GM12878 (cell line): ENCODE measurements around the gene MT1E. TPM values are rescaled to one million over a fixed set of nuclear protein-coding genes. Genes with fewer than 3 reads are reported as not detected.

Experiments
- ATAC-seq: fragments of 200-7000 bp; cut with Tn5 transposase; 3 replicates; pipeline ENCODE4 v1.9.1; 2020; ENCODE audit warnings: mild to moderate bottlenecking, moderate library complexity
- BruUV-seq: library from RNA; stranded (reverse); fragments of 400-500 nt; replicated peaks from 2 replicates; lab custom pipeline; 2021; lab: Mats Ljungman, UMichigan
- CTCF ChIA-PET: fragments of 300-600 bp; sonication (Branson Sonifier 250); formaldehyde crosslinking; extraction: SDS; loops from one replicate; lab custom pipeline; 2021; ENCODE audit warnings: inconsistent platforms; lab: Yijun Ruan, JAX
- POLR2A ChIA-PET: fragments of 350-600 bp; formaldehyde crosslinking; extraction: SDS; loops from one replicate; lab custom pipeline; 2021; ENCODE audit warnings: inconsistent platforms; lab: Charles Lee
- RAD21 ChIA-PET: fragments of 300-600 bp; sonication (Branson Sonifier 250); formaldehyde crosslinking; loops from one replicate; lab custom pipeline; 2023; ENCODE audit warnings: antibody characterized with exemption; ENCODE audit not compliant: unreplicated experiment; lab: Charles Lee
- SMC1A ChIA-PET: fragments of 300-600 bp; sonication (Branson Sonifier 250); formaldehyde crosslinking; loops from one replicate; lab custom pipeline; 2023; ENCODE audit not compliant: unreplicated experiment, uncharacterized antibody; lab: Charles Lee
- DNase-seq: peaks from one replicate; pipeline ENCODE4 v3.0.0-alpha.2; 2011; ENCODE audit warnings: low read depth, low spot score
- FAIRE-seq: peaks from 3 replicates; lab custom pipeline; 2011; peaks lifted over from hg19 to GRCh38; lab: Jason Lieb, UNC
- H2AFZ ChIP-seq: 2 replicates; pipeline ENCODE4 v1.6.0; 2011; ENCODE audit warnings: low read depth, low read length, control low read depth; ENCODE audit not compliant: control insufficient read depth
- H3K27ac ChIP-seq: 2 replicates; pipeline ENCODE4 v1.5.1; 2011; ENCODE audit warnings: control low read depth; ENCODE audit not compliant: control insufficient read depth, insufficient read depth
- H3K27me3 ChIP-seq, 2 experiments: replicated peaks in 1 of 2; 2 replicates each; pipeline versions ENCODE4 v1.6.0 to v1.6.1; 2011; ENCODE audit warnings: low read length in 1 of 2; ENCODE audit not compliant: control insufficient read depth in 2 of 2, insufficient read depth in 2 of 2
- H3K36me3 ChIP-seq, 2 experiments: 2 replicates each; pipeline ENCODE4 v1.5.1; 2011; ENCODE audit warnings: low read length in 1 of 2; ENCODE audit not compliant: control insufficient read depth in 2 of 2, insufficient read depth in 2 of 2
- H3K4me1 ChIP-seq: 2 replicates; pipeline ENCODE4 v1.6.1; 2011; ENCODE audit warnings: mild to moderate bottlenecking, low read length, moderate library complexity, mixed read lengths; ENCODE audit not compliant: control insufficient read depth, insufficient read depth
- H3K4me2 ChIP-seq: 2 replicates; pipeline ENCODE4 v1.6.0; 2011; ENCODE audit warnings: control low read depth; ENCODE audit not compliant: control insufficient read depth, insufficient read depth
- H3K4me3 ChIP-seq: fragments of 200-600 bp; sonication (generic); 2 replicates; pipeline ENCODE4 v1.5.1; 2016
- H3K79me2 ChIP-seq: 2 replicates; pipeline ENCODE4 v1.6.0; 2011; ENCODE audit warnings: low read length; ENCODE audit not compliant: control insufficient read depth, insufficient read depth
- H3K9ac ChIP-seq: 2 replicates; pipeline ENCODE4 v1.8.0; 2011; ENCODE audit warnings: low read length, control low read depth, mixed read lengths; ENCODE audit not compliant: control insufficient read depth, insufficient read depth
- H3K9me3 ChIP-seq: replicated peaks from 3 replicates; pipeline ENCODE4 v1.5.1; 2011; ENCODE audit warnings: mild to moderate bottlenecking, low read length; ENCODE audit not compliant: control insufficient read depth, insufficient read depth
- H4K20me1 ChIP-seq: 2 replicates; pipeline ENCODE4 v1.6.0; 2011; ENCODE audit not compliant: control insufficient read depth, insufficient read depth
- EZH2 ChIP-seq: IDR thresholded peaks from 2 replicates; pipeline ENCODE4 v1.6.1; 2012; ENCODE audit warnings: low read depth, mild to moderate bottlenecking, control low read depth, inconsistent platforms, low read length, borderline replicate concordance; ENCODE audit not compliant: control insufficient read depth
- GATAD2B ChIP-seq: fragments of 450-650 bp; conservative IDR thresholded peaks from 2 replicates; pipeline ENCODE4 v1.6.1; 2017; ENCODE audit warnings: low read depth, mild to moderate bottlenecking, moderate library complexity
- MEF2A ChIP-seq: IDR thresholded peaks from 2 replicates; pipeline ENCODE4 v1.6.1; 2011; ENCODE audit warnings: low read depth, mild to moderate bottlenecking, low read length, moderate library complexity; ENCODE audit not compliant: insufficient read depth
- POU2F2 ChIP-seq: IDR thresholded peaks from 3 replicates; pipeline ENCODE4 v1.6.1; 2011; ENCODE audit warnings: low read depth, mild to moderate bottlenecking, low read length, borderline replicate concordance
- RCOR1 ChIP-seq: conservative IDR thresholded peaks from 2 replicates; pipeline ENCODE4 v1.6.1; 2012; ENCODE audit warnings: low read depth, low read length, improper control_type of control experiment
- SP1 ChIP-seq: IDR thresholded peaks from one replicate; pipeline ENCODE4 v1.6.1; 2011; ENCODE audit warnings: low read depth, low read length
- ZBED1 ChIP-seq: IDR thresholded peaks from 2 replicates; pipeline ENCODE4 v1.6.1; 2016; ENCODE audit warnings: borderline replicate concordance
- ZNF274 ChIP-seq: IDR thresholded peaks from one replicate; pipeline ENCODE4 v1.8.0; 2011; ENCODE audit not compliant: insufficient read length, insufficient read depth
- ZZZ3 ChIP-seq: IDR thresholded peaks from 2 replicates; pipeline ENCODE4 v1.6.1; 2011; ENCODE audit warnings: low read depth; ENCODE audit not compliant: control insufficient read depth, insufficient read length
- WGBS: methylation state at CpG from one replicate; pipeline ENCODE4 v1.1.6; 2016; ENCODE audit warnings: low lambda C conversion rate; ENCODE audit not compliant: insufficient replicate concordance, insufficient coverage; ENCODE audit errors: missing lambda C conversion rate; 5-methylcytosine and 5-hydroxymethylcytosine counted together
- in situ Hi-C: fragments of 300-500 bp; cut with MboI; formaldehyde crosslinking; loops from 9 replicates; pipeline ENCODE4 v1.14.3; 2018; ENCODE audit warnings: mixed read lengths
- intact Hi-C: fragments of 100-400 bp; cut with micrococcal nuclease; formaldehyde crosslinking; loops from one replicate; pipeline ENCODE4 v1.14.2; 2022; ENCODE audit not compliant: unreplicated experiment
- polyA plus RNA-seq, 11 experiments: library from polyadenylated mRNA; depleted of rRNA in 4 of 11; unstranded in 6 of 11; stranded (reverse) in 5 of 11; fragments of >200 nt; fragmentation: Nextera tagmentation in 4 of 11; fragmentation: Illumina TruSeq in 1 of 11; extraction: Ambion mirVana in 4 of 11; extraction: Trizol in 1 of 11; gene quantifications; 1 replicate in 1 of 11; 2 replicates in 10 of 11; pipeline versions ENCODE4 v1.2.1 to v1.2.3, GENCODE V29; 2011 to 2016; ENCODE audit warnings: inconsistent platforms in 2 of 11, missing spikeins in 2 of 11, low read depth in 1 of 11
- total RNA-seq, 4 experiments: library from RNA; depleted of rRNA in 3 of 4; stranded (reverse); fragments of >200 nt in 3 of 4; fragmentation: Illumina TruSeq in 1 of 4; extraction: Trizol in 1 of 4; gene quantifications; 2 replicates each; pipeline versions ENCODE4 v1.2.1 to v1.2.3, GENCODE V29; 2013 to 2021
- TF ChIP-seq, protein P1 (sequence below): fragments of 450-650 bp; formaldehyde crosslinking; IDR thresholded peaks from 2 replicates; pipeline ENCODE4 v1.5.0; 2022; ENCODE audit warnings: mild to moderate bottlenecking, missing genetic modification characterization
- TF ChIP-seq, protein P2 (sequence below): fragments of 150-350 bp; IDR thresholded peaks from 2 replicates; pipeline ENCODE4 v1.6.1; 2014; ENCODE audit warnings: mild to moderate bottlenecking, low read depth, low read length

The MT1E gene
- total and polyA plus RNA-seq, 10 of the 15 experiments (the other 5 are each of a cell fraction or from before 2014, with no cell fraction given), result 5.8 to 22.3 (median 16.5) TPM

DNA sequence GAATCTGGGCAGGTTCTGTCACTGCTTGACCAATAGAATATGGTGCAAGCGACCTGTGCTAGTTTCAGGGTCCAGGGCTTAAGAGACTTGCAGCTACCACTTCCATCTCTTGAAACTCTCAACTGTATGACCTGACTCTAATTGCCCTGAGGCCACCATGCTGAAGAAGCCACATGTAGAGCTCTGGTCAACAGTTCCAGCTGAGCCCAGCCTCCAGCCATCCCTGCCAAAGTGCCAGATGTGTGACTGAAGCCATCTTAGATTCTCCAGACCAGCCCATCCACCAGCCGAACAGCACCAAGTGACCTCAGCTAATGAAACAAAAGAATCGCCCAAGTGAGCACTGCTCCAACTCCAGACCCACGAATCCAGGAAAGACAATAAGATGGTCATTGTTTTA lies 20.6 kb upstream of the MT1E start:
- H4K20me1 ChIP-seq, result no peaks in the 10 kb centered on the region
- DNase-seq, result no peak
- H3K9me3 ChIP-seq, result no peaks in the 10 kb centered on the region
- BruUV-seq, result no TSS peak
- H3K27me3 ChIP-seq, result no peaks in the 10 kb centered on the region; a peak in 2 of 4 replicates
- no peak overlapping the region for H2AFZ ChIP-seq
- no peak overlapping the region for H3K27ac ChIP-seq
- no peaks in the 10 kb centered on the region for H3K79me2 ChIP-seq
- H3K9ac ChIP-seq, result no peak overlapping the region
- no peaks in the 10 kb centered on the region for H3K36me3 ChIP-seq
- H3K4me1 ChIP-seq, result peaks cover 10% of the 10 kb centered on the region
- no peak overlapping the region for H3K4me2 ChIP-seq
- CTCF ChIA-PET, result interaction anchor here (1.1 to 10.0 kb wide), 4 partner anchors 25 to 97 kb away, joined by 4 to 77 read pairs (median 12); no protein-coding TSS in a partner anchor
- TF ChIP-seq EZH2, result no peak
- TF ChIP-seq, all 136 proteins: peak for 0
- no peak overlapping the region for H3K4me3 ChIP-seq
- RAD21 ChIA-PET, result interaction anchor here (1.0 to 4.9 kb wide), 3 partner anchors 29 to 97 kb away, joined by 3 to 44 read pairs (median 3); no protein-coding TSS in a partner anchor
- FAIRE-seq, result no peak
- in situ Hi-C loops, result no loop called here
- POLR2A ChIA-PET, result no interaction called here
- intact Hi-C loops, result no loop called here
- SMC1A ChIA-PET, result interaction anchor here (0.8 to 2.8 kb wide), 3 partner anchors 19 to 96 kb away, joined by 3 to 22 read pairs (median 3); no protein-coding TSS in a partner anchor
- ATAC-seq, result no peak
- 56% methylated on average over 4 of the region's 4 CpGs for WGBS

DNA sequence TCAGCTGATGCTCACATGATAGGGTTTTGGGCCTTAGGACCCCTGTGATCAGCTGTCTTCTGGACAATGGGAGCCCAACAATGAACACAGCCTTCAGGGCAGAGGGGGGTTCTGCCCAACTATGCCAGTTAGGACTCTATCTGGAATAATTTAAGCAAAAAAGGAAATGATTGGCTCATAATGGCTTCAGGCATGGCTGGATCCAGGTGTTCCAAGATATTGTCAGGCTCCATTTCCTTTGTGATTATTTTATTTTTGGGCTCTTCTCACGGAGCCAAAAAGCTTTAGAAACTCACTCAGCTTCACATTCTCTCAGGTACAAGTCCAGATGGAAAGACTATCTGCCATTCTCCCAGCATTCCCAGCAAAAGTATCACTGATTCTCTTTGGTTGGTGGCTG lies 20.1 kb upstream of the MT1E start:
- intact Hi-C loops (no loop called here), in situ Hi-C loops (no loop called here)
- FAIRE-seq (no peak), DNase-seq (no peak), ATAC-seq (no peak)
- Histone ChIP-seq H3K36me3 (no peaks in the 10 kb centered on the region), H3K27ac (no peak overlapping the region), H3K79me2 (no peaks in the 10 kb centered on the region), H3K9ac (no peak overlapping the region), H3K4me2 (no peak overlapping the region), H3K9me3 (no peaks in the 10 kb centered on the region), H3K4me3 (no peak overlapping the region), H2AFZ (no peak overlapping the region), H3K27me3 (no peaks in the 10 kb centered on the region; a peak in 2 of 4 replicates), H3K4me1 (peaks cover 15% of the 10 kb centered on the region), H4K20me1 (no peaks in the 10 kb centered on the region)
- ChIA-PET RAD21 (interaction anchor here (0.9 to 4.9 kb wide), 4 partner anchors 25 to 96 kb away, joined by 3 to 44 read pairs (median 3); no protein-coding TSS in a partner anchor), POLR2A (no interaction called here), SMC1A (interaction anchor here (0.8 to 2.8 kb wide), 4 partner anchors 18 to 96 kb away, joined by 3 to 22 read pairs (median 3); no protein-coding TSS in a partner anchor), CTCF (interaction anchor here (1.1 to 10.0 kb wide), 4 partner anchors 25 to 96 kb away, joined by 4 to 77 read pairs (median 12); no protein-coding TSS in a partner anchor)
- BruUV-seq, result no TSS peak
- 0% methylated on average over 1 of the region's 1 CpG for WGBS
- TF ChIP-seq, protein P1, sequence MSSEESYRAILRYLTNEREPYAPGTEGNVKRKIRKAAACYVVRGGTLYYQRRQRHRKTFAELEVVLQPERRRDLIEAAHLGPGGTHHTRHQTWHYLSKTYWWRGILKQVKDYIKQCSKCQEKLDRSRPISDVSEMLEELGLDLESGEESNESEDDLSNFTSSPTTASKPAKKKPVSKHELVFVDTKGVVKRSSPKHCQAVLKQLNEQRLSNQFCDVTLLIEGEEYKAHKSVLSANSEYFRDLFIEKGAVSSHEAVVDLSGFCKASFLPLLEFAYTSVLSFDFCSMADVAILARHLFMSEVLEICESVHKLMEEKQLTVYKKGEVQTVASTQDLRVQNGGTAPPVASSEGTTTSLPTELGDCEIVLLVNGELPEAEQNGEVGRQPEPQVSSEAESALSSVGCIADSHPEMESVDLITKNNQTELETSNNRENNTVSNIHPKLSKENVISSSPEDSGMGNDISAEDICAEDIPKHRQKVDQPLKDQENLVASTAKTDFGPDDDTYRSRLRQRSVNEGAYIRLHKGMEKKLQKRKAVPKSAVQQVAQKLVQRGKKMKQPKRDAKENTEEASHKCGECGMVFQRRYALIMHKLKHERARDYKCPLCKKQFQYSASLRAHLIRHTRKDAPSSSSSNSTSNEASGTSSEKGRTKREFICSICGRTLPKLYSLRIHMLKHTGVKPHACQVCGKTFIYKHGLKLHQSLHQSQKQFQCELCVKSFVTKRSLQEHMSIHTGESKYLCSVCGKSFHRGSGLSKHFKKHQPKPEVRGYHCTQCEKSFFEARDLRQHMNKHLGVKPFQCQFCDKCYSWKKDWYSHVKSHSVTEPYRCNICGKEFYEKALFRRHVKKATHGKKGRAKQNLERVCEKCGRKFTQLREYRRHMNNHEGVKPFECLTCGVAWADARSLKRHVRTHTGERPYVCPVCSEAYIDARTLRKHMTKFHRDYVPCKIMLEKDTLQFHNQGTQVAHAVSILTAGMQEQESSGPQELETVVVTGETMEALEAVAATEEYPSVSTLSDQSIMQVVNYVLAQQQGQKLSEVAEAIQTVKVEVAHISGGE (CRISPR knock-in tag), result no peak
- TF ChIP-seq ZNF274 (no peak), MEF2A (no peak), SP1 (no peak), ZZZ3 (no peak), RCOR1 (no peak), POU2F2 (no peak), ZBED1 (no peak), GATAD2B (no peak)
- TF ChIP-seq, protein P2, sequence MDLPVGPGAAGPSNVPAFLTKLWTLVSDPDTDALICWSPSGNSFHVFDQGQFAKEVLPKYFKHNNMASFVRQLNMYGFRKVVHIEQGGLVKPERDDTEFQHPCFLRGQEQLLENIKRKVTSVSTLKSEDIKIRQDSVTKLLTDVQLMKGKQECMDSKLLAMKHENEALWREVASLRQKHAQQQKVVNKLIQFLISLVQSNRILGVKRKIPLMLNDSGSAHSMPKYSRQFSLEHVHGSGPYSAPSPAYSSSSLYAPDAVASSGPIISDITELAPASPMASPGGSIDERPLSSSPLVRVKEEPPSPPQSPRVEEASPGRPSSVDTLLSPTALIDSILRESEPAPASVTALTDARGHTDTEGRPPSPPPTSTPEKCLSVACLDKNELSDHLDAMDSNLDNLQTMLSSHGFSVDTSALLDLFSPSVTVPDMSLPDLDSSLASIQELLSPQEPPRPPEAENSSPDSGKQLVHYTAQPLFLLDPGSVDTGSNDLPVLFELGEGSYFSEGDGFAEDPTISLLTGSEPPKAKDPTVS, result no peak
